Measurements from ENCODE around the gene UPK3A. TPM values are rescaled to one million over a fixed set of nuclear protein-coding genes. Genes with fewer than 3 reads are reported as not detected.

Gene UPK3A
- total RNA-seq, 1 donor from 2014 or later = not detected

DNA sequence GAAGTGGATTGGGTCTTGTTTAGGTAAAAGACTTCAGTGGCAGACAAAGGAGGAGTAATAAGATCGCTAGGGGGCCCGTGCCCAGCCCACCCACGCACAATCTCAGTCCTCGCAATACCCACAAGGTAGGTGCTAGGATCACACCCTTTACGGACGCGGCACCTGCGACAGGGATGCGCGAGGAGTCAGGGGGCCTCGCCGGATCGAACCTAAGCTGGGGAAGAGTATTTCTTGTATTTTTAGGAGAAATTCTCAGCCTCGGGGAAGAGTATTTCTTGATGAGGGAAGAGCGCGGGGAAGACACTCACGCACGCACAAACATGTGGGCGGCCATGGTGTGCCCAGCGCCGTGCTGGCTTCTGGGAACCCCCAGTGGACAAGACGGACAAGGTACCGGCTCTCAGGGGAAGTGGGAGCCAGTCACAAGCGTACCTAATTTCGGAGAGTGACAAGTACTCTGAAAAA lies 24.2 kb downstream of the UPK3A start:
- intact Hi-C loops (cut with DNase I) = loop anchor here (1.0 kb wide), 6 partner anchors 8 to 244 kb away; partner anchors contain the start of genes RIBC2 and SMC1B
- Histone ChIP-seq H3K4me1 (peaks cover 0 to 3% of the 10 kb centered on the region in 2 donors), H3K27me3 (no peaks in the 10 kb centered on the region), H3K36me3 (no peaks in the 10 kb centered on the region), H3K4me3 (peak overlapping the region; percentile 93 to 99), H3K27ac (peak overlapping the region in 1 of 2 donors; percentile 32), H3K9me3 (no peaks in the 10 kb centered on the region)
- DNase-seq (ENCODE audit: low spot score in 2 of 2) = no peak
- TF ChIP-seq, protein P1, sequence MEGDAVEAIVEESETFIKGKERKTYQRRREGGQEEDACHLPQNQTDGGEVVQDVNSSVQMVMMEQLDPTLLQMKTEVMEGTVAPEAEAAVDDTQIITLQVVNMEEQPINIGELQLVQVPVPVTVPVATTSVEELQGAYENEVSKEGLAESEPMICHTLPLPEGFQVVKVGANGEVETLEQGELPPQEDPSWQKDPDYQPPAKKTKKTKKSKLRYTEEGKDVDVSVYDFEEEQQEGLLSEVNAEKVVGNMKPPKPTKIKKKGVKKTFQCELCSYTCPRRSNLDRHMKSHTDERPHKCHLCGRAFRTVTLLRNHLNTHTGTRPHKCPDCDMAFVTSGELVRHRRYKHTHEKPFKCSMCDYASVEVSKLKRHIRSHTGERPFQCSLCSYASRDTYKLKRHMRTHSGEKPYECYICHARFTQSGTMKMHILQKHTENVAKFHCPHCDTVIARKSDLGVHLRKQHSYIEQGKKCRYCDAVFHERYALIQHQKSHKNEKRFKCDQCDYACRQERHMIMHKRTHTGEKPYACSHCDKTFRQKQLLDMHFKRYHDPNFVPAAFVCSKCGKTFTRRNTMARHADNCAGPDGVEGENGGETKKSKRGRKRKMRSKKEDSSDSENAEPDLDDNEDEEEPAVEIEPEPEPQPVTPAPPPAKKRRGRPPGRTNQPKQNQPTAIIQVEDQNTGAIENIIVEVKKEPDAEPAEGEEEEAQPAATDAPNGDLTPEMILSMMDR (IDR thresholded peaks at IDR 0.05) = no peak

DNA sequence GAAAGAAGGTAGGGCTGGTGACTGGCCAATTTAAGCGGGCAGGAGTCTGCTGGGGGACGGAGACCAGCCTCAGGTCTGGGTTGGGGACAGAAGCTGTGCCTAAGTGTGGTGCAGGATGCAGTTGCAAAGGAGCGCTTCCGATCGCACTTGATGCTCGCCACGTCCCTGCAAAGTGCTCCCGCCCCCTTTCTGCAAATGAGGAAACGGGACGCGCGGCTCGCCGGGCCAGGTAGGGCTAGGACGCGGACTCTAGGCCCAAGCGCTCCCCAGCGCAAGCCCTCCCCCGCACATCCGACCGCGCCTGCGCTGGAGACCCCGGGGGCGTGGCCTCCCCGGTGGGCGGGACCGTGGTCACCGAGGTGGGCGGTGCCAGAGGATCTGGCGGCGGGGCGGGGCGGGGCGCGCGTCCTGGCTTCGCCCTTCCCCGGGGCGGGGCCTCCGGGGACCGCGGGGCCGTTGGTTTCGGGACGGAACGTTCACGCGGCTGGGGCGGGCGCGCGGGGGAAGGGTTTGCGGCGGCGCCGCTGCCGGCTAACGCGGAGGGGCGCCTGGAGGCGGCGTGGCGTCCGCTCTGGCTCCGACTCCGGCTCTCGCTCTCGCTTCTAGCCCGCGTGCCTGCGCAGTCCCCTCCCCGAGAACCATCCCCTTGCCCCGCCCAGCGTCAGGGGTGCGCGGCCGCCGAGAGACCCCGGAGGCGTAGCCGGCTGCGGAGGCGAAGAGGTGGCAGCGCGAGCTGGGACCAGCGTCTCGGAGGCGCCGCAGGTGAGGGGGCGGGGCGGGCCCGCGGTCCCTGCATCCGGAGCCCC lies 24.9 kb downstream of the UPK3A start, which contains the start of gene FAM118A:
TSS of gene FAM118A (plus strand) at position 513 of the 806 bp plus-strand sequence. CDS start 12,446 bp downstream, outside the sequence.
- DNase-seq (ENCODE audit: low spot score in 2 of 2) = peak; percentile 76 to 95
- peak within 1 kb of the TSS; percentile 93 to 99 for H3K4me3 ChIP-seq
- no peaks in the 10 kb centered on the region for H3K9me3 ChIP-seq
- peak within 1 kb of the TSS; percentile 78 to 89 for H3K27ac ChIP-seq
- intact Hi-C loops (cut with DNase I) = loop anchor here (1.0 to 10.0 kb wide), 8 partner anchors 8 to 805 kb away; partner anchors contain the start of genes RIBC2 and SMC1B
- no peaks in the 10 kb centered on the region for H3K36me3 ChIP-seq
- TF ChIP-seq, protein P1 (IDR thresholded peaks at IDR 0.05) = no peak
- H3K27me3 ChIP-seq = no peaks in the 10 kb centered on the region
- H3K4me1 ChIP-seq = peaks cover 0 to 3% of the 10 kb centered on the region in 2 donors

DNA sequence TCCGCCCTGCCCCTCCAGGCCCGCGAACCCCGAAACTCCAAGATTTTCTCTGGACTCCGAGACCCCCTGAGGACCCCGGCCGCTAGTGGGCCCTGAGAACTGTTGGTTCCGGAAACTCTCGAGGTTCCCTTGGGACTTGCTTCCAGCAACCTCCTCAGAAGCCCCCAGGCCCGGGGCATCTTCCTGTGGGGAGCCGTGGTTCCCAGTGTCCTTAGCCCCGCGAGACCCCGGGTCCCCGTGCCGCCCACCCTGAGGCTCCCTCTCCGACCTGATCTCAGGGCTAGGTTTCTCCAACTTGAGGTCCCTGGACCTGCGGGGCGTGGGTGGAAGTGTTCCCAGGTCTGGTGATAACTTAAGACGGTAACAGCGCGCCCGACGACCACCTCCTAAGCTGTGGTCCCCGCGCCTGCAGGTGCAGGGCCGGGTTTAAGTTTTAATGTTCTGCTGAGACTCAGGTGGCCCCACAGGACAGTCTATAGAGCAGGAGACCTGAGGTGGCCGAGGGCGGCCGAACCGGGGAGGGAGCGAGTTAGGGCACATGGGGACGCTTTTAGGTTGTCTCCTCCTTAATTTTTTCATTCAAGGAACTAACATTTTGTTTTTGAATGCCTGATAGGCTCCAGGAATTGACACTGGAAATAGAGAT lies 25.7 kb downstream of the UPK3A start:
- peak overlapping the region; percentile 78 to 89 for H3K27ac ChIP-seq
- no peaks in the 10 kb centered on the region for H3K9me3 ChIP-seq
- TF ChIP-seq, protein P1 (IDR thresholded peaks at IDR 0.05) = no peak
- DNase-seq (ENCODE audit: low spot score in 2 of 2) = no peak
- no peaks in the 10 kb centered on the region for H3K36me3 ChIP-seq
- peaks cover 0 to 3% of the 10 kb centered on the region in 2 donors for H3K4me1 ChIP-seq
- intact Hi-C loops (cut with DNase I) = loop anchor here (5.0 to 10.0 kb wide), 2 partner anchors 127 to 804 kb away; no protein-coding TSS in a partner anchor
- no peaks in the 10 kb centered on the region for H3K27me3 ChIP-seq
- peak overlapping the region; percentile 93 to 99 for H3K4me3 ChIP-seq

DNA sequence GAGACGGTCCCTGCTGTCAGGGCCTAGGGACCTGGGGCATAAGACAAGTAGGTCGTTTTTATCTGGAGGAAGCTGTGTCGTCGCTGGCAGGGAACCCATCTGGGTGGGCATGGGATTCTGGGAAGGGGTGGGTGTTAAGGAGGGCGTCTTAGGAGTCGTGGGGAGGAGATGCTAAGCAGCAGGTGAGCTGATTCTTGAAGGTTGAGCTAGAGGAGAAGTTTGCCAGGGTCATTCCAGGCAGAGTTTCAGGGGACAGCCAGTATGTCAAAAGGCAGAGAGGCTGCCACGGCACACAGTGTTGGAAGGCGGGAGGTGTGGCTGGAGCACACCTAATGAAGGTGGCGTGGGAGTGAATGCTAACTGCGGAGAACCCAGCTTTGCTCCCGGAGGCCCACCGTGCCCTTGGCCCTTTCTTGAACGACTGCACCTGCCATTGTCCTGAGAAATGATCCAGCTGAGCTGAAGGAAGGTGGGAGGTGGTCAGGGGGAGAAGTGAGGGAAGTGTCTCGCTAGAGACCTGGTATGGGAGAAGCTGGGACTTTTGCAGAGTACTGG lies 26.3 kb downstream of the UPK3A start:
- no peaks in the 10 kb centered on the region for H3K27me3 ChIP-seq

DNA sequence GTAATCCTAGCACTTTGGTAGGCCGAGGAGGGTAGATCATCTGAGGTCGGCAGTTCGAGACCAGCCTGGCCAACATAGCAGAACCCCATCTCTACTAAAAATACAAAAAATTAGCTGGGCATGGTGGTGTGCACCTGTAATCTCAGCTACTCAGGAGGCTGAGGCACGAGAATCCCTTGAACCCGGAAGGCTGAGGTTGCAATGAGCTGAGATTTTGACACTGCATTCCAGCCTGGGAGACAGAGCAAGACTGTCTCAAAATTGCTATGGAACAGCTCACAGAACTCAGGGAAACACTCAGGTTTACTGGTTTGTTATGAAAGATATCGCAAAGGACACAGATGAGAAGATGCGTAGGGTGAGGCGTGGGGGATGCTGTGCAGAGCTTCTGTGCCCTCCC lies 27.7 kb downstream of the UPK3A start:
- TF ChIP-seq, protein P1 (IDR thresholded peaks at IDR 0.05) = no peak
- Histone ChIP-seq H3K27ac (no peak overlapping the region), H3K4me3 (no peak overlapping the region), H3K9me3 (no peaks in the 10 kb centered on the region), H3K36me3 (no peaks in the 10 kb centered on the region), H3K4me1 (peaks cover 4 to 13% of the 10 kb centered on the region in 2 donors), H3K27me3 (no peaks in the 10 kb centered on the region)
- intact Hi-C loops (cut with DNase I) = loop anchor here (5.0 to 10.0 kb wide), 2 partner anchors 125 to 802 kb away; no protein-coding TSS in a partner anchor
- DNase-seq (ENCODE audit: low spot score in 2 of 2) = no peak

More for the DNA sequence above, 26.3 kb downstream of the UPK3A start:
- Histone ChIP-seq H3K4me1 (peaks cover 0 to 3% of the 10 kb centered on the region in 2 donors), H3K36me3 (no peaks in the 10 kb centered on the region), H3K9me3 (no peaks in the 10 kb centered on the region), H3K27ac (peak overlapping the region; percentile 78 to 89), H3K4me3 (peak overlapping the region; percentile 93 to 99)
- DNase-seq (ENCODE audit: low spot score in 2 of 2) = no peak
- TF ChIP-seq, protein P1 (IDR thresholded peaks at IDR 0.05) = no peak
- intact Hi-C loops (cut with DNase I) = loop anchor here (5.0 to 10.0 kb wide), 2 partner anchors 126 to 804 kb away; no protein-coding TSS in a partner anchor
